B cell (primary cell): Measurements from ENCODE around the gene CAMK4. TPM values are rescaled to one million over a fixed set of nuclear protein-coding genes. Genes with fewer than 3 reads are reported as not detected.
"Not testable (repeated sequence)": the region's sequence is repeated elsewhere in the genome, so short reads cannot be mapped to it uniquely, and the experiment has no call there.

Experiments used
- ATAC-seq: fragments of 200-7000 bp; cut with Tn5 transposase; one replicate; pipeline ENCODE4 v1.10.0; 2021; ENCODE audit warnings: low read depth, mild to moderate bottlenecking, moderate number of reproducible peaks, moderate library complexity
- CTCF ChIA-PET: fragments of 350-600 bp; sonication (Branson Sonifier 250); formaldehyde crosslinking; loops from one replicate; lab custom pipeline; 2021; ENCODE audit warnings: antibody characterized with exemption, inconsistent platforms; lab: Charles Lee
- POLR2A ChIA-PET: fragments of 350-600 bp; sonication (Branson Sonifier 250); formaldehyde crosslinking; loops from one replicate; lab custom pipeline; 2021; ENCODE audit warnings: antibody characterized with exemption; lab: Charles Lee
- DNase-seq: peaks from one replicate; pipeline ENCODE4 v3.0.0; 2013
- H2AFZ ChIP-seq: 2 replicates; pipeline ENCODE4 v1.6.1; 2012; ENCODE audit warnings: mild to moderate bottlenecking, low read depth, low read length; ENCODE audit not compliant: insufficient read depth, poor library complexity, severe bottlenecking
- H3K27ac ChIP-seq, 2 donors: 1 replicate in 1 of 2; 2 replicates in 1 of 2; pipeline ENCODE4 v1.5.1; 2012 to 2013; ENCODE audit warnings: low read length in 2 of 2, mild to moderate bottlenecking in 2 of 2, moderate library complexity in 1 of 2
- H3K27me3 ChIP-seq, 4 experiments: fragments of 200-600 bp in 1 of 4; sonication (generic) in 1 of 4; replicated peaks in 1 of 4; 1 replicate in 2 of 4; 2 replicates in 2 of 4; pipeline versions ENCODE4 v1.6.1 to v1.7.0; 2013 to 2016; ENCODE audit warnings: low read length in 3 of 4, mild to moderate bottlenecking in 2 of 4, mixed read lengths in 1 of 4, moderate library complexity in 1 of 4; ENCODE audit not compliant: insufficient read depth in 4 of 4, control insufficient read depth in 3 of 4; ENCODE audit errors: control extremely low read depth in 1 of 4
- H3K36me3 ChIP-seq, 2 experiments: replicated peaks in 1 of 2; 1 replicate in 1 of 2; 2 replicates in 1 of 2; pipeline versions ENCODE4 v1.6.1 to v1.7.1; 2013; ENCODE audit warnings: low read length in 1 of 2; ENCODE audit not compliant: insufficient read depth in 2 of 2, control insufficient read depth in 1 of 2; ENCODE audit errors: control extremely low read depth in 1 of 2, extremely low read depth in 1 of 2
- H3K4me1 ChIP-seq, 2 donors: fragments of 200-600 bp in 1 of 2; sonication (generic) in 1 of 2; 1 replicate in 1 of 2; 2 replicates in 1 of 2; pipeline versions ENCODE4 v1.5.1 to v1.6.1; 2013 to 2017; ENCODE audit warnings: low read length in 2 of 2; ENCODE audit not compliant: control insufficient read depth in 2 of 2, insufficient read depth in 2 of 2
- H3K4me2 ChIP-seq: replicated peaks from 2 replicates; pipeline ENCODE3; 2012; ENCODE audit warnings: mild to moderate bottlenecking, low read depth, low read length; ENCODE audit not compliant: poor library complexity, severe bottlenecking
- H3K4me3 ChIP-seq, 5 experiments: fragments of 200-600 bp in 1 of 5; sonication (generic) in 1 of 5; 1 replicate in 3 of 5; 2 replicates in 2 of 5; pipeline versions ENCODE4 v1.5.1 to v1.7.0; 2011 to 2016; ENCODE audit warnings: low read length in 4 of 5, mild to moderate bottlenecking in 4 of 5, low read depth in 2 of 5, control low read depth in 1 of 5, moderate library complexity in 1 of 5; ENCODE audit not compliant: insufficient read depth in 1 of 5; ENCODE audit errors: control extremely low read depth in 1 of 5, extremely low read depth in 1 of 5
- H3K79me2 ChIP-seq: fragments of 200-600 bp; sonication (generic); one replicate; pipeline ENCODE4 v1.6.0; 2016; ENCODE audit warnings: low read length; ENCODE audit not compliant: control insufficient read depth, insufficient read depth
- H3K9ac ChIP-seq: fragments of 200-600 bp; sonication (generic); 2 replicates; pipeline ENCODE4 v1.6.1; 2017; ENCODE audit warnings: mild to moderate bottlenecking, low read length, moderate library complexity
- H3K9me3 ChIP-seq, 3 donors: one replicate each; pipeline versions ENCODE4 v1.6.1 to v1.7.1; 2013; ENCODE audit warnings: low read length in 2 of 3; ENCODE audit not compliant: control insufficient read depth in 2 of 3, insufficient read depth in 1 of 3; ENCODE audit errors: control extremely low read depth in 1 of 3
- H4K20me1 ChIP-seq: 2 replicates; pipeline ENCODE4 v1.6.0; 2012; ENCODE audit warnings: mild to moderate bottlenecking, low read length; ENCODE audit not compliant: insufficient read depth, control insufficient read depth, poor library complexity, severe bottlenecking
- H3K27ac Mint-ChIP-seq: one replicate; pipeline ENCODE4 v1.8.0; 2021; ENCODE audit warnings: mixed read lengths
- H3K27me3 Mint-ChIP-seq: one replicate; pipeline ENCODE4 v1.8.0; 2021; ENCODE audit warnings: mixed read lengths
- H3K4me1 Mint-ChIP-seq: one replicate; pipeline ENCODE4 v1.8.0; 2021; ENCODE audit warnings: mixed read lengths
- H3K4me3 Mint-ChIP-seq: one replicate; pipeline ENCODE4 v1.8.0; 2021; ENCODE audit warnings: mixed read lengths
- H3K9me3 Mint-ChIP-seq: one replicate; pipeline ENCODE4 v1.8.0; 2022; ENCODE audit warnings: mixed read lengths; ENCODE audit not compliant: insufficient read depth
- CTCF ChIP-seq: fragments of 200-600 bp; IDR thresholded peaks from one replicate; pipeline ENCODE4 v1.8.0; 2022; ENCODE audit warnings: antibody characterized with exemption, mild to moderate bottlenecking
- EZH2 ChIP-seq: IDR thresholded peaks from 2 replicates; pipeline ENCODE4 v1.6.1; 2012; ENCODE audit warnings: borderline replicate concordance, low read depth, mild to moderate bottlenecking, moderate library complexity, low read length; ENCODE audit not compliant: insufficient read depth, poor library complexity, severe bottlenecking
- WGBS: methylation state at CpG from one replicate; pipeline ENCODE4 v1.1.5; 2013; ENCODE audit warnings: missing lambda C conversion rate; ENCODE audit not compliant: insufficient coverage; 5-methylcytosine and 5-hydroxymethylcytosine counted together
- intact Hi-C: fragments of 100-400 bp; cut with micrococcal nuclease; formaldehyde crosslinking; loops from one replicate; pipeline ENCODE4 v1.10.0; 2022
- polyA plus RNA-seq: library from polyadenylated mRNA; depleted of rRNA; stranded (reverse); fragments of >200 nt; gene quantifications from 2 replicates; pipeline ENCODE4 v1.2.3, GENCODE V29; 2012
- total RNA-seq, 2 donors: library from RNA; stranded (reverse); fragments of 120-200 nt in 1 of 2; gene quantifications; 1 replicate in 1 of 2; 2 replicates in 1 of 2; pipeline versions ENCODE4 v1.2.3 to v1.2.4, GENCODE V29; 2013 to 2022

The CAMK4 gene
- total and polyA plus RNA-seq, 2 donors (not counting 1 experiment from before 2014, with no cell fraction given): 0.78 to 4.8 TPM

GRCh38 chr5:111349429-111349828 lies 125.2 kb downstream of the CAMK4 start:
- Mint-ChIP-seq H3K27ac (no peak overlapping the region), H3K4me1 (no peaks in the 10 kb centered on the region), H3K27me3 (no peaks in the 10 kb centered on the region), H3K9me3 (no peaks in the 10 kb centered on the region), H3K4me3 (no peak overlapping the region)
- CTCF ChIA-PET: no interaction called here
- no peaks in the 10 kb centered on the region for H3K27me3 ChIP-seq
- POLR2A ChIA-PET: no interaction called here
- H3K9me3 ChIP-seq: no peaks in the 10 kb centered on the region
- whole genome bisulfite sequencing: no CpG with 5 or more reads among the region's 1 CpG
- intact Hi-C loops: no loop called here
- H3K36me3 ChIP-seq: no peaks in the 10 kb centered on the region
- H3K27ac ChIP-seq: no peak overlapping the region
- no peaks in the 10 kb centered on the region for H3K79me2 ChIP-seq
- no peak overlapping the region for H2AFZ ChIP-seq
- no peaks in the 10 kb centered on the region for H4K20me1 ChIP-seq
- H3K4me2 ChIP-seq: no peak overlapping the region
- no peak for TF ChIP-seq EZH2
- TF ChIP-seq CTCF: no peak
- no peaks in the 10 kb centered on the region for H3K4me1 ChIP-seq
- ATAC-seq (no peak), DNase-seq (no peak)
- no peak overlapping the region for H3K9ac ChIP-seq
- H3K4me3 ChIP-seq: no peak overlapping the region

GRCh38 chr5:111353035-111353434 lies 128.9 kb downstream of the CAMK4 start:
- Histone ChIP-seq H3K27ac (no peak overlapping the region), H2AFZ (no peak overlapping the region), H3K79me2 (no peaks in the 10 kb centered on the region), H3K36me3 (no peaks in the 10 kb centered on the region), H3K9ac (no peak overlapping the region), H3K4me1 (no peaks in the 10 kb centered on the region), H3K9me3 (no peaks in the 10 kb centered on the region), H4K20me1 (no peaks in the 10 kb centered on the region), H3K27me3 (no peaks in the 10 kb centered on the region), H3K4me3 (no peak overlapping the region), H3K4me2 (no peak overlapping the region)
- ChIA-PET POLR2A (no interaction called here), CTCF (no interaction called here)
- no CpG with 5 or more reads among the region's 3 CpGs for WGBS
- H3K27me3 Mint-ChIP-seq: no peaks in the 10 kb centered on the region
- intact Hi-C loops: no loop called here
- H3K27ac Mint-ChIP-seq: no peak overlapping the region
- no peaks in the 10 kb centered on the region for H3K4me1 Mint-ChIP-seq
- no peak overlapping the region for H3K4me3 Mint-ChIP-seq
- peaks cover under 1% of the 10 kb centered on the region for H3K9me3 Mint-ChIP-seq
- DNase-seq: no peak
- no peak for TF ChIP-seq CTCF
- no peak for TF ChIP-seq EZH2
- ATAC-seq: no peak

GRCh38 chr5:111358726-111359125 lies 134.5 kb downstream of the CAMK4 start:
- H3K27ac Mint-ChIP-seq, intact Hi-C loops, H2AFZ ChIP-seq, H3K27me3 ChIP-seq, H3K4me3 Mint-ChIP-seq, H3K4me3 ChIP-seq, ATAC-seq, H3K4me1 ChIP-seq, H3K9me3 Mint-ChIP-seq, DNase-seq, H3K36me3 ChIP-seq, H3K79me2 ChIP-seq, CTCF ChIA-PET, H3K4me2 ChIP-seq, H3K9me3 ChIP-seq, POLR2A ChIA-PET, H3K9ac ChIP-seq, H3K27me3 Mint-ChIP-seq, H3K4me1 Mint-ChIP-seq, H3K27ac ChIP-seq, H4K20me1 ChIP-seq: not testable (repeated sequence)
- WGBS: no CpG with 5 or more reads among the region's 1 CpG
